ENCODE measurements around the gene PAOX.
"Not testable (repeated sequence)": the region's sequence is repeated elsewhere in the genome, so short reads cannot be mapped to it uniquely, and the experiment has no call there.

PAOX gene

DNA sequence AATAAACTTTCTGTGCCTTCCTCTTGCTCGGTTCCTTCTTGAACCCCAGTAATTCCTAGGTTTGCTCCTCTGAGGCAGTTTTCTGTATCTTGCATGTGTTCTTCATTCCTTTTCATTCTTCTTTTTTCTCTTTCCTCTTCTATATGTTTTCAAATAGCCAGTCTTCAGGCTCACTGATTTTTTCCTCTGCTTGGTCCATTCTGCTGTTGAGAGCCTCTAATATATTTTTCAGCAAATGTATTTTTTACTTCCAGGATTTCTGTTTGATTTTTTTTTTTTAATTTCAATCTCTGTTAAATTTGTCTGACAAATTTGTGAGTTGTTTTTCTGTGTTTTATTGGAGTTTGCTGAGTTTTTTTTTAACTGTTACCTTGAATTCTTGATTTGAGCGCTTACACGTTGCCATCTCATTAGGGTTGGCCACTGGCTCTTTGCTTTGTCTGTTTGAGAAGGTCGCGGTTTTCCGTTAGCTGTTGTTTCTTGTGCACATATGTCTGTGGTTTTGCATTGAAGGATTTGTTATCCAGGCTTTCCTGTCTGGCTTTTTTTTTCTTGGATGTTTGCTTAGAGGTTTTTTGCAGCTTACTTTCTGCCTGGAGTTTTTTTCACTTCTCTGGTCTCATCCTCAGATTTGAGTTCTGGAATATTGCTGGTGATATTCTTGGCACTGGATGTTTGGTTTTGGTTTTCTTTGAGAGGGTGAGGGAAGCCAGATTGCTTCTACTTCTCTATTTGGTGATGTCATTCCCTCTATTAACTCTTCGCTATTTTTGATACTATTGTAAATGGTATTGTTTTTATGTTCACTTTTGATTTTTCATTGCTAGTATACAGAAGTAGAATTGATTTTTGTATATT, 32.7 kb downstream of the PAOX start:
- DNase-seq (ENCODE audit: low spot score) = no peak

DNA sequence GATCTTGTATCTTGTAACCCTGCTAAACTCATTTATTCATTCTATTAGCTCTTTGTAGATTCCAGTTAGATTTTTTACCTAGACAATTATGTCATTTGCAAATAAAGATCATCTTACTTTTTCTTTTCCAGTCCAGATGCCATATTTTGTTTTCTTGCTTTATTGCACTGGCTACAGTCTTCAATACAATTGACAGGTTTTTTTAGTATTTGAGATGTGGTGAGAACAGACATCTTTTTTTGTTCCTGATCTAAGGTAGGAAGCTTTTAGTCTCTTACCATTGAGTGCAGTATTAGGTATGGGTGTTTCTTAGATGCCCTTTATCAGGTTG, 33.3 kb downstream of the PAOX start:
- no peak for DNase-seq (ENCODE audit: low spot score)

GRCh38 chr10:133414401-133414800, 35.3 kb downstream of the PAOX start:
- DNase-seq (ENCODE audit: low spot score) = not testable (repeated sequence)

DNA sequence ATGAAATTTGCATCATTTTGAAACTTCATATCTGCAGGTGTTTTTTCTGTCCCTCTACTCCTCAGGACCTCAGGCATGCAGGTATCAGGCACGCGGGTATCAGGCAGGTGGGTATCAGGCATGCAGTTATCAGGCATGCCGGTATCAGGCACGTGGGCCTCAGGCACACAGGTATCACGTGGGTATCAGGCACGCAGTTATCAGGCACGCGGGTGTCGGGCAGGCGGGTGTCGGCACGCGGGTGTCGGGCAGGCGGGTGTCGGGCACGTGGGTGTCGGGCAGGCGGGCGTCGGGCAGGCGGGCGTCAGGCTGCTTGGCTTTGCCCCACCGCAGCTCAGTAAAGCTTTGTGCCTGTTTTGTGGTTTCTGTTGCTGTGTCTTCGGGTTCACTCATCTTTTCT, 36.7 kb downstream of the PAOX start:
- DNase-seq (ENCODE audit: low spot score) = no peak

DNA sequence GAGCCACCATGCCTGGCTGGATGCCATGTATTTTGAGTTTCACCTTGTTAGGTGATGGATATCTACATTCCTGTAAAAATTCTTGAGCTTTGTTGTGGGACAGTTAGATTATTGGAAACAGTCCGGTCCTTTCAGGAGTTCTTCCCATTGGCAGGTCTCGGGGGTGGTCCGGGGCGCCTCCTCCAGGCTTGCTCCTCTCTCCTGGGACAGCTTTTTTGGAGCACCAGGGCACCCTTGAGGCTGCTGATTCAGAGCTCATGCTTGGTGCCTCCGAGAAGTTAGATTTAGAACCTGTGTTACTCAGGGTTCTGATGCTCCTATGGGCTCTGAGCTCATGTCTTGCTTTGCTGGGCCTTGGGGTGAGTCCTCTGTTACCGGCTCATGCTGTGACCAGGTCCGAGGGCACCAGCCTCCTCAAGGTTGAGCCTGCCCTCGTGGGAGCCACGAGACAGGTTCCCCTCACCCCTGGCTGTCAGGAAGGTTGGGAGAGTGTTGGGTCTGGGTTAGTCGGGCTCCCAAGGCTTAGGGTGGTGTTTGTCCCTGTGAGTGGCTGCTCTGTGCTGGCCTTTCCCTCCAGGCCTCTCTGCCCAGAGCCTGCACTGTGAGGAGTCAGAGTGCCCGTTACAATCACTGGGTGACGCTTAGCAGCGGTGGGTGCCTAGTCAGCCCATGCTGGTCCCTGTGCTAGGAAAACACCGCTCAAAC, 39.4 kb downstream of the PAOX start:
- DNase-seq (ENCODE audit: low spot score) = no peak

- DNase-seq (ENCODE audit: low spot score) = no peak
Observed at GRCh38 chr10:133419211-133419950, 40.3 kb downstream of the PAOX start.

GRCh38 chr10:133420028-133420427, 41.0 kb downstream of the PAOX start:
- no peak for DNase-seq (ENCODE audit: low spot score)

GRCh38 chr10:133420579-133420978, 41.5 kb downstream of the PAOX start:
- DNase-seq (ENCODE audit: low spot score) = no peak

- DNase-seq (ENCODE audit: low spot score) = no peak
Observed at GRCh38 chr10:133421336-133422222, 42.5 kb downstream of the PAOX start.

- DNase-seq (ENCODE audit: low spot score) = no peak
Observed at GRCh38 chr10:133422223-133422806, 43.3 kb downstream of the PAOX start.

- peak; percentile 9 for DNase-seq (ENCODE audit: low spot score)
Observed at GRCh38 chr10:133422807-133423771, 44.0 kb downstream of the PAOX start.

GRCh38 chr10:133424102-133424501, 45.0 kb downstream of the PAOX start:
- DNase-seq (ENCODE audit: low spot score) = not testable (repeated sequence)

DNA sequence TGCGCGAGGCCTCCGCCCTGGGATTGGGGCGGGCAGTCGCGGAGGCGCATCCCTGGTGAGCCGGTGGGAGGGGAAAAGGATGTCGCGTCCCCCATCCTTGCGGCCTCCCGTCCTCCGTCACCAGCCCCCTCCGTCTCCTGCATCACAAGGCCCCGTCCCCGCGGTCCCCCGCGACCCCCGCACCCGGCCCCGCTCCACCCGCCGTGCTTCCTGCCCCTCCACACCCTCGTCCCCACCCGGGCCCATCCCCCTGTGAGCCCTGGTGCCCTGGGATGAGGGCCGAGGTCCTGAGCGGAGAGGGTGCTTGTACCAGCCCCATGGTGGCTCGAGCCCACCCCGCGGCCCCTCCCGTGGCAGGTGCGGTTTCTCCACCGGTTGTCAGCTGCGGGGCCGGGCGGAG, 45.5 kb downstream of the PAOX start, which contains the start of gene SPRN:
Gene SPRN (minus strand): TSS at position 25 of the 400 bp plus-strand sequence. CDS start 944 bp downstream, outside the sequence.
- DNase-seq (ENCODE audit: low spot score) = not testable (repeated sequence)

DNA sequence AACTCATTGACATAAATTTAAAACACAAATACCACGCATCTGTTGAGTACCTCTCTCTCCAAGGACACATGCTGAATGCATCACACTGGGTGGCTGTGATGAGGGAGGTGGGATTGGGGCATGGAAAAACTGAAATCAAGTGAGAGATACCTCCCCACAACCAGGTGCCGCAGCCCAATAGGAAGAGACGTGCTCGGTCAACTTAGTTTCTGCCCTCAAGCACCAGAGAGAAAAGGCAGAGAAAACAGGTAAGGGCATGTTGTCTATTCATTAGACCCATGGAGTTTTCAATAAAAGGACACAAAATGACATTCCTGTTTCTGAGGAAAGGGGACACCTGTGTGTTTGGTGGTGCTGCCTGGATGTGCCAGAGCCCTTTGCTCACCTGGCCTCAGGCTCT, 50.5 kb downstream of the PAOX start:
- not testable (repeated sequence) for DNase-seq (ENCODE audit: low spot score)

DNA sequence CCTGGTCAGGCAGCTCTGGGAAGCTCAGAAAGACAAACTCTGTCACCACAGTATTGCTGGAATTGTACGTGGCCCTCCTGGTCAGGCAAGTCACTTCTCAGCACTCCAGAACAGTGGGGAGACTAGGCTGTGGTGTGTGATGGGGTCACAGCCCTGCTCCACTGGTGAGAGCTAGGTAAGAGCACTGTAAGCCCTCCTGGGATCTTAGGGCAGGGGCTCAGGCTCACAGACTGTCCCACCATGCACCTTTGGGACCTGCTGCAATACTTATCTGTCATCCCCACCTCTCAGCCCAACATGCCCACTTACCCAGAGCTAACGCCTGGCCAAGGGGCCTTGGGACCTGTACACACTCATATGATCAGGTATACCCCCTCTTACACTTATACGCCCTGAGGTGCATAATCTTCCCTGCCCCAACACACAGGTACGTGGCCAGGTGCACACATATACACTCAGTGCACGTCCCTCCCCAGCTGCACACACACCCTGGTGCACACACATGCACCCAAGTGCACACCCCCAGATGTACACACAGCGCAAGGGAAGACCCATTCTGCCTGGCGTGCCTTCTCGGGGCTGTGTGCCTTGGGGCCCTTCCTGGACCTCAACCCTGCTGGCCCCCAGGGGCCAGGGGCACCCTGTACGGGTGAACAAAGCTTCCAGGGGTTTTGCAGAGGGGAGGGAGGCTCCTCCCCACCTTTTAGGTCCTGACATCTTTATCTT, 53.0 kb downstream of the PAOX start:
- DNase-seq (ENCODE audit: low spot score) = not testable (repeated sequence)

DNA sequence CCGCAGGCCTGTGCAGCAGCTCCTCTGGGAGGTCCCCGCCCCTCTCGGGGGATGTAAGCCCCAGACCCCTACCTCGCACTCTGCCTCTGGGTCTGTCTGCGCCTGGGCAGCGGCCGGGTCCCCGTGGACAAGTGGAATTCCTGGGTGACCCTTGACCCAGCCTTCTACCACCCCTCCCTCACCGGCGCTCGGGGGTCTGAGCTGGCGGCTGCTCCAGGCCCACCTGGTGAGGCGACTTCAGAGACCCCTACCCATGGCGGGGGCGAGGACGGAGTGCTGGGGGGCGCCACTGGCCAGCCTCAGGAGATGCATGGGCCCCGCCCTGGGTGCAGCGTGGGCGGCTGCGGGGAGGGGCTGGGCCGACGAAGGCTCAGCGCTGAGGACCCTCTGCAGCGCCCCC, 53.7 kb downstream of the PAOX start:
- not testable (repeated sequence) for DNase-seq (ENCODE audit: low spot score)

GRCh38 chr10:133438711-133439273, 59.7 kb downstream of the PAOX start:
- peak; percentile 34 for DNase-seq (ENCODE audit: low spot score)

GRCh38 chr10:133439517-133440461, 60.7 kb downstream of the PAOX start:
- no peak for DNase-seq (ENCODE audit: low spot score)
